Neural progenitor cell (in vitro differentiated cells): ENCODE results near the gene AIP.

Experiments used
- CTCF ChIP-seq: fragments of 200-600 bp; sonication (generic); IDR thresholded peaks from 2 replicates; pipeline ENCODE4 v1.5.1; 2017; ENCODE audit warnings: antibody characterized with exemption, mild to moderate bottlenecking
- EZH2phosphoT487 ChIP-seq: fragments of 200-600 bp; sonication (generic); IDR thresholded peaks from 2 replicates; pipeline ENCODE4 v1.6.1; 2017; ENCODE audit warnings: antibody characterized with exemption

GRCh38 chr11:67535561-67535960 is 52.7 kb downstream of the AIP start:
- TF ChIP-seq CTCF (no peak), EZH2phosphoT487 (no peak)
